ENCODE results near the gene TBCB. TPM values are rescaled to one million over a fixed set of nuclear protein-coding genes. Genes with fewer than 3 reads are reported as not detected.
"Not testable (repeated sequence)": the region's sequence is repeated elsewhere in the genome, so short reads cannot be mapped to it uniquely, and the experiment has no call there.

TBCB gene
- 246 and 286 TPM in 2 replicates for total RNA-seq

- no peak for DNase-seq (ENCODE audit: extremely low read depth, low read depth, low spot score)
Observed at GRCh38 chr19:36115453-36116343, at the start of gene TBCB. Gene TBCB (plus strand): TSS chr19:36115468. CDS start chr19:36115561, 93 bp downstream.

DNA sequence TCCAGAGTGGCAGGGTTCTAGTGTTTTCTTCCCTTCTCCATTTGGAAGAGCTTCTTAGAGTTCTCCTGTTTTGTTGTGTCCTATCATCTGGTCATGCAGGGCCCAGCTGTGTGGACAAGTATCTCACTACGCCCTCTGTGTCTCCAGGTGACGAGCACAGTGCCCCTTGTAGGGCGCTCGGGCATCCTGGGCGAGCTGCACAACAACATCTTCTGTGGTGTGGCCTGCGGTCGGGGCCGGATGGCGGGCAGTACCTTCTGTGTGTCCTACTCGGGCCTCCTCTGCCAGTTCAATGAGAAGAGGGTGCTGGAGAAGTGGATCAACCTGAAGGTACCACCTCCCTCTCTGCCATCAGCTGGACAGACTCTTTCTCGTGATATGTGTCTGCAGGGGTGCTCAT lies 47.6 kb upstream of the TBCB start:
- no peak for DNase-seq (ENCODE audit: extremely low read depth, low read depth, low spot score)

- not testable (repeated sequence) for DNase-seq (ENCODE audit: extremely low read depth, low read depth, low spot score)
Observed at GRCh38 chr19:36068810-36069499, 46.3 kb upstream of the TBCB start.

DNA sequence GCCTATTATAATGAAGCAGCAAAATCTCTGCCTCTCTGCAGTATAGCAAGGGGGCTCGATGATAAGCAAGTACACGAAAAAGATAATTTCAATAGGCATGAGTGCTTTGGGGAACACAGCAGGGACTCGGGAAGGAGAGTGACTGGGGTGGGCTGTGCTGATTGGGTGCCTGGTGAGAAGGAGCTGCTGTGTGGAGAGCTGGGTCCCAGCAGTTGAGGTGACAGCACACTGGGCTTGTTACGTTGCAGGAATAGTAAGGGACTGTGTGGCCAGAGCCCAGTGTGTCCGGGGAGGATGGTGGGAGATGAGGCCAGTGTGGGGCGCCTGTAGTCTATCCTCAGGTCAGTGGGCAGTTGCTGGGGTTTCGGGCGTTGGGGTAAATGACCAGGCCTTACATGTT lies 43.2 kb upstream of the TBCB start:
- no peak for DNase-seq (ENCODE audit: extremely low read depth, low read depth, low spot score)

DNA sequence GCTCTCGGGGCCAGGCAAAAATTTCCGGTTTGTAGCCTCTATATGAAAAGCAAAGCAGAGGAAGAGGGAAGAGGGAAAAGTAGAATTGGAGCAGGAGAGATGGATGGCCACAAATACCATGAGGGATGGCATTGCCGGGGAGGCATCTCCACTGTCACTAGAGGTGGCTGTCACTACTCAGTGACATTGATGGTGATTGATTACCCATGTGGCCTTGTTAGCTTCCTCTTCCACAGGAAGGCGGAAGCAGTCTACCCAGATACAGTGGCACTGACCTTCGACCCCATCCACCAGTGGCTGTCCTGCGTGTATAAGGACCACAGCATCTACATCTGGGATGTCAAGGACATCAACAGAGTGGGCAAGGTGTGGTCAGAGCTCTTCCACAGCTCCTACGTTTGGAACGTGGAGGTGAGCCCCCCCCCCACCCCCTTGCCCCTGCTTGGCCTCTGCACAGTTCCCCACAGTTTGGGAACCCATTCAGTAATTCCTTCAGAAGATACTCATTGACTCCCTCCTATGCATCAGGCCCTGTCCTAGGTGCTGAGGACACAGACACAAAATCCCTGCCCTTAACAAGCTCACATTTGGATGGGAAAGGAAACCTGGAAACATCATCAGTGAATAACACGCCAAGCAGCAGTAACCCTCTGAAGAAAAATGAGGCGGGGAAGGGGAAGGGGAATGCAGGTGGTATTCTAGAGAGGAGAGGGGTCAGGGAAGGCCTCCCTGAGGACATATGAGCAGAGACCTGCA lies 42.0 kb upstream of the TBCB start:
- no peak for DNase-seq (ENCODE audit: extremely low read depth, low read depth, low spot score)

DNA sequence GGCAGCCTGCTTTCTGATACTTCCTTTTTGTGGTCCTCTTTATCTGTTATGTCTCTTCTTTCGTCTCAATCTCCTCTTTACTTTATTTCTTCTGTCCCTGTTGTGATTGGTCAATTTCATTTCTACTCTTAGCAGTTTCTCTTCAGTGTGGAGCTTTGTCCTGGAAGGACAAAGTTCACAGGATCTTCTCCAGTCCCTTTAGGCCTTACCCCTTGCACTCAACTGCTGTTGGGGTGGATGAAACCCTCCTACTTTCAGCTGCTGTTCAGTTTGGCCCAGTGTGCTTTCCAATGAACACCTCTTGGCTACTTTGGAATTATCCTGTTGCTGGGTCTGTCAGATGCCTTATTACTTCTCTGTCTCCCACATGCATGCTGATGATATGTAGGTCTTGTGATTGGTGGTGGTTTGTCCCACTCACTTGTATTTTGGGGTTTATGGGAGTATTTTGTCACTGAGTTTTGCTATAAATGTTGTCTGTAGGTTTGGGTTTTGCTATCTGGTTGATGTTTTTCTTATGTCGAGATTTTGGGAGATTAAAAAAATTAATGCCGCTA lies 35.8 kb upstream of the TBCB start:
- no peak for DNase-seq (ENCODE audit: extremely low read depth, low read depth, low spot score)

DNA sequence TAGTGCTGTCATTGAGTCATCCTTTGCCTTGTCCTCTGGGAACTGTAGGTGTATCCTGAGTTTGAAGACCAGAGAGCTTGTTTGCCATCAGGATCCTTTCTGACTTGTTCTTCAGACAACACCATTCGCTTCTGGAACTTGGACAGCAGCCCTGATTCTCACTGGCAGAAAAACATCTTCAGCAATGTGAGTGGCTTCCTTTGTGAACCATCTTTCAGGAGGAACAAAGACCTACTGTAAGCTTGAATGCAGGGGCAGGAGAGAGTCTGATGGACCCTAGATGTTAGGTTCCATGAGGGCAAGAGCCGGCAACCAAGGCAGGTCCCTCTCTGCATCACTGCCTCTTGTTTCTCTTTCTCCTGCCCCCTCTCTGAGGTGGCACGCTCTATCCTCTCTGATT lies 33.9 kb upstream of the TBCB start:
- DNase-seq (ENCODE audit: extremely low read depth, low read depth, low spot score): no peak

DNA sequence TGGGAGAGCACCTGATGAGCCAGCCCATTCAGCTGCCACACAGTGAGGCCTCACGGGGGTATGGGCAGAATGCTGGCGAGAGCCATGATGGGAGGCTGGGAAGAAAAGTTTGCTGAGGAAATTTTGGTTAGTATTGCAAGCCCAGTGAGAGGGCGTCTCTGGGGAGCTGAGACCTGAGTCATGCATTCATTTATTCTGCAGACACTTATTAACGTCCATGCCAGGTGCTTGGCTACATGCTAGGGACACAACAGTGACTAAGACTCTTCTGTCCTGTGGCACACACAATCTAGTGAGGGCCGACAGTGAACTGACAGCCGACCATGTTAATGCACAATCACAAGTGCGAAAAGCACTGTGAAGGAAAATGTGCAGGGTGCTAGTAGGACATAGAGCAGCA lies 33.4 kb upstream of the TBCB start:
- DNase-seq (ENCODE audit: extremely low read depth, low read depth, low spot score): no peak

GRCh38 chr19:36082916-36083315 lies 32.4 kb upstream of the TBCB start:
- DNase-seq (ENCODE audit: extremely low read depth, low read depth, low spot score): no peak

GRCh38 chr19:36084231-36085009 lies 30.8 kb upstream of the TBCB start:
- no peak for DNase-seq (ENCODE audit: extremely low read depth, low read depth, low spot score)

GRCh38 chr19:36086326-36086725 lies 28.9 kb upstream of the TBCB start:
- no peak for DNase-seq (ENCODE audit: extremely low read depth, low read depth, low spot score)

DNA sequence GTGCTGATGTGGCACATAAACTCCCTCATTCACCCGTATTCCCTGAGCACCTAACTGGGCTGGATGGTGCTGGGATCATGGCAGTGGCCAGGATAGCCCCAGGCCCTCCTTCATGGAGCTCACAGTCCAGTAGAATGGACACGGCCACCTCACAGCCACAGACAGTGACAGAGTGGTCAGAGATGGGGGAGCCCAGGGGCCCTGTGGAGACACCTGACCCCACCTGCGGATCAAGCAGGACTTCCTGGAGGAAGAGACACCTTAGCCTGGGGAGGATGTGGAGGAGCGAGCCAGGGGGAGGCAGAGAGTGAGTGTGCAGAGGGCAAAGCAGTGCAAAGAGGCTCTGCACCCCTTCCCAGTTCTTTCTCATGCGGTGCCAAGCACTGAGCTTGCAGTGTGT lies 25.4 kb upstream of the TBCB start:
- DNase-seq (ENCODE audit: extremely low read depth, low read depth, low spot score): no peak

DNA sequence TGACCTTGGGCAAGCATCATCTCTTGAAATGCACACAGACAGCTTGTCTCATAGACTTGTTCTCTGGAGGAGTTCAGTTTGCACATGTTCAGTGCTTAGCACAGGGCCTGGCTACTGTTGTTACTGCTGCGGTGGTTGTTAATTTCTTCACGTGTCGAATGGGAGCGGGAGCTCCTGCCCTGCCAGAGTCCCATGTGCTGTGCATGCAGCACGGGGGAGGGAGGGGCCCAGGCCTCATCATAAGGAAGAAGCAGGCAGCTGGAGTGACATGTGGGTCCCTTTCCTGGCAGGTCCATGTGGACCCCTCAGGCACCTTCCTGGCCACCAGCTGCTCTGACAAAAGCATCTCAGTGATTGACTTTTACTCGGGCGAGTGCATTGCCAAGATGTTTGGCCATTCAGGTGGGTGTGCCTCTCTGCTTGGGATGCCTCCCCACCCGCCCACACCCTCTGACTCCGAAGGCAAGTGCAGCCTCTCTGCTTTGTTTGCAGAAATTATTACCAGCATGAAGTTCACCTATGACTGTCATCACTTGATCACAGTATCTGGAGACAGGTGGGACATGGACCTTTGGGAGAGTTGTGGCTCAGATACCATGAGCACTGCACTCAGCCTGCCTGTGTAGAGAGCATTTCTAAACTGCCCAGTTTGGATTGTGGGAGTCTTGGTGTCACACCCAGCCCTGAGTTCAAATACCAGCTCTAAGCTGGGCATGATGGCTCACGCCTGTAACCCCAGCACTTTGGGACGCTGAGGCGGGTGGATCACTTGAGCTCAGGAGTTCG lies 24.2 kb upstream of the TBCB start:
- DNase-seq (ENCODE audit: extremely low read depth, low read depth, low spot score): no peak

DNA sequence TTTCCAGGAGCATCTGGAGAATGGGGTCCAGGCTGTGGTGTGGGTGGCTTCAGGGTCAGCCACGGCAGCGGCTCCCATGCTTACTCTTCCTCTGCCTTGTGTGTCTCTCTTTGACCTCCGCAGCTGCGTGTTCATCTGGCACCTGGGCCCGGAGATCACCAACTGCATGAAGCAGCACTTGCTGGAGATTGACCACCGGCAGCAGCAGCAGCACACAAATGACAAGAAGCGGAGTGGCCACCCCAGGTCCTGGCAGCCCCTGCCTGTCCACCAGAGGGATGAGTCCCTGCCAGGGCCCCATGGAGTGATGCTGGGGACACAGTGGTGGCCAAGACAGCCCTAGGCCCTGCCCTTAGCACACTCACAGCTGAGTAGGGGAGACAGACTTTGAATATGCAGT lies 22.7 kb upstream of the TBCB start:
- no peak for DNase-seq (ENCODE audit: extremely low read depth, low read depth, low spot score)

GRCh38 chr19:36093146-36093662 lies 22.1 kb upstream of the TBCB start:
- no peak for DNase-seq (ENCODE audit: extremely low read depth, low read depth, low spot score)

DNA sequence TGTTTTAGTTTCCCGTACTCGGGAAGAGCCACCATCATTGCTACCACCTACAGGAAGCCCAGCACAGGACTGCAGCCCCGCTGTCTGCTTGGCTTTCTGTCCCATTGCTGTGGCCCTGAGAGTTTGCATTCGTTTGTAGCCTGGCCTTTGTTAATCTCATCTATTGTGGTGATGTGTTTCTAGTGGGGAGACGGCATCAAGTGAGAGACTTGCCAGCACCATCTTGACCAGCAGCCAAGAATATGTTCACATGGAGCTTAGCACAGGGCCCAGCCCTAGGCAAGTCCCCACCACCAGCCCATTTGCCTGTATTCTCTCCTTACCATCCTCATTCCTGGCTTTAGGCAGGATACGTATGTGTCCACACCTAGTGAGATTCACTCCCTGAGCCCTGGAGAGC lies 21.6 kb upstream of the TBCB start:
- DNase-seq (ENCODE audit: extremely low read depth, low read depth, low spot score): no peak

GRCh38 chr19:36097036-36097435 lies 18.2 kb upstream of the TBCB start:
- no peak for DNase-seq (ENCODE audit: extremely low read depth, low read depth, low spot score)

DNA sequence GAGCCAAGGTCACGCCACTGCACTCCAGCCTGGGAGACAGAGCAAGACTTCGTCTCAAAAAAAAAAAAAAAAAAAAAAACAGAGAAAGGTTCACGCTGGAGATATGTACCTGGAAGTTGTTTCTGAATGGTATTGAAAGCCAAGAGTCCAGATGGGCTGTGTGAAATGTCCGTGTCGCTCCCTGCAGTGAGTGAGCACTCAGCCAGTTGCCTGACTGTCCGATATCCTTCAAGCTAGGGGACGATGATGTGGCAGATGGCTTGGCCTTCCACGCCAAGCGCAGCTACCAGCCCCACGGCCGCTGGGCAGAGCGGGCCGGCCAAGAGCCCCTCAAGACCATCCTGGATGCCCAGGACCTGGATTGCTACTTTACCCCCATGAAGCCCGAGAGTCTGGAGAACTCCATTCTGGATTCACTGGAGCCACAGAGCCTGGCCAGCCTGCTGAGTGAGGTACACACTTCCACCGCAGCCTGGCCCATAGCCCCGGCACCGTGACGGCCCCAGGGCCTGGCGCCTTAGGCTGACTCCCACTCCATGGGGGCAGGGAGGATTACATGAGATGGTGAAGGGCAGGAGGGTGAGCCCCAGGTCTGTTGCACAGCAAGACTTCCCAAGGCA lies 16.0 kb upstream of the TBCB start:
- DNase-seq (ENCODE audit: extremely low read depth, low read depth, low spot score): no peak

- no peak for DNase-seq (ENCODE audit: extremely low read depth, low read depth, low spot score)
Observed at GRCh38 chr19:36100476-36100875, 14.8 kb upstream of the TBCB start.
